Type B pancreatic cell (in vitro differentiated cells): ENCODE measurements around the gene TAB2. TPM values are rescaled to one million over a fixed set of nuclear protein-coding genes. Genes with fewer than 3 reads are reported as not detected.
"Not testable (repeated sequence)": the region's sequence is repeated elsewhere in the genome, so short reads cannot be mapped to it uniquely, and the experiment has no call there.

Experiments used
- DNase-seq: peaks from one replicate; pipeline ENCODE4 v3.0.0; 2021; ENCODE audit warnings: mixed read lengths; ENCODE audit not compliant: unreplicated experiment; ENCODE audit errors: extremely low spot score
- H3K27ac Mint-ChIP-seq: 2 replicates; pipeline ENCODE4 v1.8.0; 2021; ENCODE audit warnings: mild to moderate bottlenecking, mixed read lengths
- H3K27me3 Mint-ChIP-seq: 2 replicates; pipeline ENCODE4 v1.8.0; 2021; ENCODE audit warnings: mixed read lengths
- H3K36me3 Mint-ChIP-seq: 2 replicates; pipeline ENCODE4 v1.8.0; 2021; ENCODE audit warnings: mixed read lengths
- H3K4me1 Mint-ChIP-seq: one replicate; pipeline ENCODE4 v1.8.0; 2021; ENCODE audit warnings: mixed read lengths; ENCODE audit not compliant: unreplicated experiment
- H3K4me3 Mint-ChIP-seq: 2 replicates; pipeline ENCODE4 v1.8.0; 2021; ENCODE audit warnings: mild to moderate bottlenecking, mixed read lengths
- H3K9me3 Mint-ChIP-seq: 2 replicates; pipeline ENCODE4 v1.8.0; 2021; ENCODE audit warnings: mixed read lengths
- CTCF ChIP-seq: fragments of 200-600 bp; sonication (generic); conservative IDR thresholded peaks from 2 replicates; pipeline ENCODE4 v1.5.0; 2021; ENCODE audit warnings: antibody characterized with exemption, mild to moderate bottlenecking
- total RNA-seq: library from RNA; stranded (reverse); gene quantifications from 2 replicates; pipeline ENCODE4 v1.2.1, GENCODE V29; 2021; ENCODE audit warnings: low replicate concordance

TAB2 gene
- total RNA-seq, 1 donor from 2014 or later, result 58.7 TPM

GRCh38 chr6:149342525-149342924, 25.0 kb downstream of the TAB2 start:
- TF ChIP-seq CTCF, result no peak
- peaks cover 5% of the 10 kb centered on the region for H3K9me3 Mint-ChIP-seq
- no peak overlapping the region for H3K4me3 Mint-ChIP-seq
- no peak overlapping the region for H3K27ac Mint-ChIP-seq
- no peak for DNase-seq
- no peaks in the 10 kb centered on the region for H3K27me3 Mint-ChIP-seq
- H3K4me1 Mint-ChIP-seq, result peaks cover 36% of the 10 kb centered on the region
- H3K36me3 Mint-ChIP-seq, result peaks cover 12% of the 10 kb centered on the region

- no peak for TF ChIP-seq CTCF
- H3K36me3 Mint-ChIP-seq, result peaks cover 13% of the 10 kb centered on the region
- no peaks in the 10 kb centered on the region for H3K27me3 Mint-ChIP-seq
Observed at GRCh38 chr6:149343501-149343900, 26.0 kb downstream of the TAB2 start.

GRCh38 chr6:149346078-149346477, 28.6 kb downstream of the TAB2 start:
- Mint-ChIP-seq H3K27me3 (no peaks in the 10 kb centered on the region), H3K36me3 (peaks cover 18% of the 10 kb centered on the region), H3K4me1 (peaks cover 20% of the 10 kb centered on the region), H3K4me3 (no peak overlapping the region), H3K9me3 (no peaks in the 10 kb centered on the region), H3K27ac (peak overlapping the region; percentile 19)
- TF ChIP-seq CTCF, result no peak
- no peak for DNase-seq

More at GRCh38 chr6:149343501-149343900, 26.0 kb downstream of the TAB2 start:
- Mint-ChIP-seq H3K27ac (no peak overlapping the region), H3K4me1 (peaks cover 26% of the 10 kb centered on the region), H3K9me3 (peaks cover 5% of the 10 kb centered on the region), H3K4me3 (no peak overlapping the region)
- DNase-seq, result no peak

- Mint-ChIP-seq H3K36me3 (peaks cover 19% of the 10 kb centered on the region), H3K27me3 (no peaks in the 10 kb centered on the region), H3K27ac (no peak overlapping the region), H3K4me3 (no peak overlapping the region), H3K4me1 (peaks cover 12% of the 10 kb centered on the region), H3K9me3 (no peaks in the 10 kb centered on the region)
- no peak for TF ChIP-seq CTCF
- no peak for DNase-seq
Observed at GRCh38 chr6:149347067-149347466, 29.6 kb downstream of the TAB2 start.

- Mint-ChIP-seq H3K36me3 (peaks cover 19% of the 10 kb centered on the region), H3K4me1 (peaks cover 18% of the 10 kb centered on the region)
- H3K27me3 Mint-ChIP-seq, H3K4me3 Mint-ChIP-seq, H3K9me3 Mint-ChIP-seq, H3K27ac Mint-ChIP-seq, DNase-seq: not testable (repeated sequence)
Observed at GRCh38 chr6:149349279-149349678, 31.8 kb downstream of the TAB2 start.

GRCh38 chr6:149354009-149354408, 36.5 kb downstream of the TAB2 start:
- H3K4me1 Mint-ChIP-seq, result peaks cover 15% of the 10 kb centered on the region
- H3K36me3 Mint-ChIP-seq, result peaks cover 17% of the 10 kb centered on the region
- no peak overlapping the region for H3K27ac Mint-ChIP-seq
- H3K9me3 Mint-ChIP-seq, result no peaks in the 10 kb centered on the region
- H3K4me3 Mint-ChIP-seq, result no peak overlapping the region
- DNase-seq, result no peak
- TF ChIP-seq CTCF, result no peak
- no peaks in the 10 kb centered on the region for H3K27me3 Mint-ChIP-seq
